Measurements from ENCODE around the gene ADCY4. TPM values are rescaled to one million over a fixed set of nuclear protein-coding genes. Genes with fewer than 3 reads are reported as not detected.

The ADCY4 gene
- total and polyA plus RNA-seq, 2 of the 13 experiments (the other 11 are each of a cell fraction or from before 2014, with no cell fraction given), result 0.03 TPM; not detected in 1

GRCh38 chr14:24271134-24271833 is 63.6 kb downstream of the ADCY4 start, which contains the start of gene RABGGTA (continued):
- TF ChIP-seq THAP9 (CRISPR knock-in tag; IDR thresholded peaks at IDR 0.05; ENCODE audit: borderline replicate concordance) (peak; percentile 94), MIXL1 (CRISPR knock-in tag; IDR thresholded peaks at IDR 0.05) (peak; percentile 98), UBTF (CRISPR knock-in tag; IDR thresholded peaks at IDR 0.05) (peak; percentile 93), RNF2 (conservative IDR thresholded peaks at IDR 0.05; ENCODE audit: low read depth) (peak; percentile 97), PATZ1 (CRISPR knock-in tag; IDR thresholded peaks at IDR 0.05) (peak; percentile 94), FOSL2 (CRISPR knock-in tag; IDR thresholded peaks at IDR 0.05) (peak; percentile 81), MED13 (CRISPR knock-in tag; IDR thresholded peaks at IDR 0.05) (peak; percentile 98), FLYWCH1 (CRISPR knock-in tag; IDR thresholded peaks at IDR 0.05) (peak; percentile 97), MAX (IDR thresholded peaks at IDR 0.05) (no peak), HDAC6 (IDR thresholded peaks at IDR 0.05; ENCODE audit: low read depth, low read length) (no peak), GABPA (IDR thresholded peaks at IDR 0.05; ENCODE audit: low read depth, low read length) (no peak), GABPA (CRISPR knock-in tag; IDR thresholded peaks at IDR 0.05; ENCODE audit: low read depth) (peak; percentile 91), YY1 (IDR thresholded peaks at IDR 0.05; ENCODE audit: insufficient read depth, insufficient replicate concordance, low read depth, low read length) (peak; percentile 90), BCLAF1 (IDR thresholded peaks at IDR 0.05) (no peak), SALL2 (CRISPR knock-in tag; IDR thresholded peaks at IDR 0.05) (peak; percentile 100), MED8 (CRISPR knock-in tag; IDR thresholded peaks at IDR 0.05; ENCODE audit: insufficient replicate concordance) (peak; percentile 99), KAT8 (CRISPR knock-in tag; IDR thresholded peaks at IDR 0.05) (peak; percentile 99), PCBP1 (IDR thresholded peaks at IDR 0.05; ENCODE audit: borderline replicate concordance, low read depth, low read length) (no peak; the same call in 1 of the 2 replicates), MBNL3 (CRISPR knock-in tag; conservative IDR thresholded peaks at IDR 0.05) (no peak), ZNF768 (CRISPR knock-in tag; IDR thresholded peaks at IDR 0.05) (peak; percentile 92)

Measured in HepG2 (cell line).